GM18511 (cell line): ENCODE results near the gene OSBP2.
"Not testable (repeated sequence)": the region's sequence is repeated elsewhere in the genome, so short reads cannot be mapped to it uniquely, and the experiment has no call there.

Experiments used
- ATAC-seq: cut with Tn5 transposase; IDR thresholded peaks from one replicate; pipeline ENCODE4 v1.9.1; 2021; ENCODE audit warnings: mild to moderate bottlenecking, moderate library complexity; ENCODE audit not compliant: unreplicated experiment

OSBP2 gene

GRCh38 chr22:30694640-30695350 is at the start of gene OSBP2:
Gene OSBP2 (plus strand): TSS chr22:30694874. CDS start chr22:30694910, 36 bp downstream.
- ATAC-seq, result no peak

- ATAC-seq, result no peak
Observed at GRCh38 chr22:30646518-30647160, 48.0 kb upstream of the OSBP2 start.

- no peak for ATAC-seq
Observed at GRCh38 chr22:30647536-30647935, 47.1 kb upstream of the OSBP2 start.

- no peak for ATAC-seq
Observed at GRCh38 chr22:30648825-30649224, 45.8 kb upstream of the OSBP2 start.

GRCh38 chr22:30649430-30650007 is 45.2 kb upstream of the OSBP2 start:
- no peak for ATAC-seq

- no peak for ATAC-seq
Observed at GRCh38 chr22:30650508-30651116, 44.1 kb upstream of the OSBP2 start.

GRCh38 chr22:30652852-30653251 is 41.8 kb upstream of the OSBP2 start:
- ATAC-seq, result no peak

- no peak for ATAC-seq
Observed at GRCh38 chr22:30654361-30654760, 40.3 kb upstream of the OSBP2 start.

- ATAC-seq, result no peak
Observed at GRCh38 chr22:30655532-30655931, 39.1 kb upstream of the OSBP2 start.

- ATAC-seq, result no peak
Observed at GRCh38 chr22:30662040-30662439, 32.6 kb upstream of the OSBP2 start.

GRCh38 chr22:30664798-30665197 is 29.9 kb upstream of the OSBP2 start:
- ATAC-seq, result no peak

- no peak for ATAC-seq
Observed at GRCh38 chr22:30665266-30665665, 29.4 kb upstream of the OSBP2 start.

- ATAC-seq, result no peak
Observed at GRCh38 chr22:30665786-30666185, 28.9 kb upstream of the OSBP2 start.

GRCh38 chr22:30667107-30667493 is 27.6 kb upstream of the OSBP2 start:
- no peak for ATAC-seq

GRCh38 chr22:30667494-30668385 is 26.9 kb upstream of the OSBP2 start, which contains the start of gene DUSP18:
Gene DUSP18 (minus strand): TSS chr22:30667875. CDS start chr22:30664003, 3,872 bp downstream.
- ATAC-seq, result peak; percentile 95

- ATAC-seq, result no peak
Observed at GRCh38 chr22:30668386-30668710, 26.3 kb upstream of the OSBP2 start.

GRCh38 chr22:30671071-30671470 is 23.6 kb upstream of the OSBP2 start:
- no peak for ATAC-seq

- no peak for ATAC-seq
Observed at GRCh38 chr22:30673136-30673535, 21.5 kb upstream of the OSBP2 start.

- ATAC-seq, result no peak
Observed at GRCh38 chr22:30674482-30674881, 20.2 kb upstream of the OSBP2 start.

- ATAC-seq, result no peak
Observed at GRCh38 chr22:30675436-30675835, 19.2 kb upstream of the OSBP2 start.

GRCh38 chr22:30676565-30676964 is 18.1 kb upstream of the OSBP2 start:
- not testable (repeated sequence) for ATAC-seq
